Activated naive CD4-positive, alpha-beta T cell treated with anti-CD3 and anti-CD28 coated beads for 36 hours (primary cell): ENCODE measurements around the gene HIBADH. TPM values are rescaled to one million over a fixed set of nuclear protein-coding genes. Genes with fewer than 3 reads are reported as not detected.

Experiments
- CTCF ChIA-PET: fragments of 350-600 bp; sonication (Branson Sonifier 250); formaldehyde crosslinking; loops from one replicate; lab custom pipeline; 2021; ENCODE audit warnings: antibody characterized with exemption; lab: Charles Lee
- DNase-seq: peaks from one replicate; pipeline ENCODE4 v3.0.0-alpha.2; 2020
- H3K27ac Mint-ChIP-seq: one replicate; pipeline ENCODE4 v1.8.0; 2021; ENCODE audit warnings: mild to moderate bottlenecking, mixed read lengths
- H3K27me3 Mint-ChIP-seq: one replicate; pipeline ENCODE4 v1.8.0; 2021; ENCODE audit warnings: low read depth, mixed read lengths
- H3K36me3 Mint-ChIP-seq: one replicate; pipeline ENCODE4 v1.8.0; 2021; ENCODE audit warnings: low read depth, mixed read lengths
- H3K4me1 Mint-ChIP-seq: one replicate; pipeline ENCODE4 v1.8.0; 2021; ENCODE audit warnings: low read depth, mixed read lengths
- H3K4me3 Mint-ChIP-seq: one replicate; pipeline ENCODE4 v1.8.0; 2021; ENCODE audit warnings: mild to moderate bottlenecking, moderate library complexity, mixed read lengths
- H3K9me3 Mint-ChIP-seq: one replicate; pipeline ENCODE4 v1.8.0; 2021; ENCODE audit warnings: mixed read lengths
- intact Hi-C: fragments of 100-400 bp; cut with micrococcal nuclease; formaldehyde crosslinking; loops from one replicate; pipeline ENCODE4 v1.15.1; 2023
- total RNA-seq, 2 experiments: library from RNA; stranded (reverse); gene quantifications; one replicate each; pipeline ENCODE4 v1.2.3, GENCODE V29; 2021

HIBADH gene
- total RNA-seq, 2 experiments from 2014 or later: 20.8 to 22.5 TPM

DNA sequence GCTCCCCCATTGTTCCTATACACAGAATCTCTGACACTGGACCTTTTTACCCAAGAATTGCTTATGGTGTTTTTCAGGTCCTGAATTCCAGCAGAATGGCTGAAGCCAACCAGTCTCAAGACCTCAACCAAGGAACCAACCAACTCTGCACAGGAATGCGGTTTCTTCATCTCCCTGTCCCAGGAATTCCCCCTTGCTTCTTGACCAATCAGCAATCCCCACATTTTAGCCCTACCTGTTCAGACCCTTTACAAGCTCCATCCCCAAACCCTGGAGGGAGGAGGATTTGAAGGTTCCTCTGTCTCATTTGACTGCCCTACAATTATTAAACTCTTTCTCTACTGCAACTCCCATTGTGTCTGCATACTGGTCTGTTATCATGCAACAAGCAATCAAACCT is 35.5 kb downstream of the HIBADH start:
- DNase-seq: no peak
- Mint-ChIP-seq H3K36me3 (peaks cover 37% of the 10 kb centered on the region), H3K27ac (no peak overlapping the region), H3K9me3 (peaks cover 14% of the 10 kb centered on the region), H3K27me3 (no peaks in the 10 kb centered on the region), H3K4me3 (no peak overlapping the region), H3K4me1 (no peaks in the 10 kb centered on the region)
- CTCF ChIA-PET: interaction anchor here (0.9 kb wide), 1 partner anchor 15 kb away, joined by 3 read pairs; no protein-coding TSS in a partner anchor
- intact Hi-C loops: no loop called here

DNA sequence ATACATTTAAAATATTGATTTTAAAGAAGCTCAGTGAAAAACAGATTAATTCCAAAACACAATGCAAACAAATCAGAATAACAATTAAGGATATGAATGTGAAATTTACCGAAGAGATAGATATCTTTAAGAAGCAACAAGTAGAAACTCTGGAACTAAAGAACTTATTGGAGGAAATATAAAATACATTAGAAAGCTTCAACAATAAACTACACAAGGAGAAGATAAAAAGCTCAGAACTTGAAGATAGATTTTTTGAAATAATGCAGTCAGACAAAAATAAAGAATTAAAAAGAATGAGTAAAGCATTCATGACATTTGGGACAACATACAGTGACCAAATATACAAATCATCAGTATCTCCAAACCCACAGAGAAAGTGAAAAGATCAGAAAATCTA is 43.2 kb downstream of the HIBADH start:
- Mint-ChIP-seq H3K4me3 (no peak overlapping the region), H3K27me3 (no peaks in the 10 kb centered on the region), H3K36me3 (peaks cover 57% of the 10 kb centered on the region), H3K9me3 (peaks cover 43% of the 10 kb centered on the region), H3K4me1 (no peaks in the 10 kb centered on the region), H3K27ac (no peak overlapping the region)
- intact Hi-C loops: no loop called here
- no peak for DNase-seq
- CTCF ChIA-PET: interaction anchor here (1.1 kb wide), 1 partner anchor 13 kb away, joined by 3 read pairs; no protein-coding TSS in a partner anchor

DNA sequence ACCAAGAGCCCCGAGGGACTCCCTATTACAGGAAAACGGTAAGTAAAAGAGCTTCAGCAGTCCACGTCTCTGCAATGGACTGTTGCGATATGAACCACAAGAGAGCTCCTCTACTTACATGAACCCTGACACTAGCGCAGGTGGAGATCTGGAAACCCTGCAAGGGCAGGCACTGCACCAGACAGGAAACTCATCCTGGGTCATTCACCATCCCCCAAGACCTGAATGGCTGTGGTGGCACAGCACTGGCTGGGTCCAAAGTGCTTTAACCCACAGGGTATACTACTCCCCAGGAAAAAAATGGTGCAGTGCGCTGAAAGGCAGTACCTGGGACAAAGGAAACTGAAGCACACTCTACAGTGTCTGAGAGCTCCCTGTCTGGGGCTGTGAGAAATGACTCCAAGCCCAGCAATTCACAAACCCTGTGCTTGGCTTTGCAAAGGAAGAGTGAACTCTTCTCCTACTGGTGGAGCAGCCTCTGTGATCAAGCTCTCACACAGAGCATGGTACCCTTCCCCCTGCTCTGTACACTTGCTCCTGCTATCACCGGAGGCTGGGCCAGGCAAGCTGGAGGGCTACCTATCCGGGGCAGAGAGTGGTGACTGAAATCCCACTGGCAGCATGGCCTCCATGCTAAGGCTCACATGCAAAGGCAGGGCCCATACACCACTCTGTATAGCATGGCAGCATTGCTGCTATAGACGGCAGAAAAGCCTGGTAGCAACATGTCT is 44.9 kb downstream of the HIBADH start:
- H3K4me1 Mint-ChIP-seq: no peaks in the 10 kb centered on the region
- peaks cover 35% of the 10 kb centered on the region for H3K9me3 Mint-ChIP-seq
- H3K27me3 Mint-ChIP-seq: no peaks in the 10 kb centered on the region
- no peak for DNase-seq
- H3K27ac Mint-ChIP-seq: no peak overlapping the region
- CTCF ChIA-PET: interaction anchor here (1.4 kb wide), 1 partner anchor 12 kb away, joined by 4 read pairs; no protein-coding TSS in a partner anchor
- H3K4me3 Mint-ChIP-seq: no peak overlapping the region
- H3K36me3 Mint-ChIP-seq: peaks cover 44% of the 10 kb centered on the region
- intact Hi-C loops: no loop called here

DNA sequence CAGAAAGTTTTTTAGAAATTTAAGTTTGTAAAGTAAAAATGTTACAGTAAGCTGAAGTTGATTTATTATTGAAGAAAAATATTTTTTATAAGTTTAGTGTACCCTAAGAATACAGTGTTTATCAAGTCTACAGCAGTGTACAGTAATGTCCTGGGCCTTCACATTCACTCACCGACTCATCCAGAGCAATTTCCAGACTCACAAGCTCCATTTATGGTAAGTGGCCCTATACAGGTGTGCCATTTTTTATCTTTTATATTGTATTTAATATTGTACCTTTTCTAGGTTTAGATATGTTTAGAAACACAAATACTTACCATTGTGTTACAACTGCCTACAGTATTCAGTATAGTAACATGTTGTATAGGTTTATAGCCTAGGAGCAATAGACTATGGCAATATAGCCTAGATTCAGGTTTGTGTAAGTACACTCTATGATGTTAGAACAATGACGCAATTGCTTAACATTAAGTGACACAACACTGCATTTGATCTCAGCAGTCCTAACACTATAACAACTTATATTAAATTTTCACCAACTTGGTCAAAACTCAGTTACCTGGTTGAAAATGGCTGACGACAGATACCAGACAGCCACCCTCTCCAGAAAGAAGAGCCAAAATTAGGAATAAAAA is 45.7 kb downstream of the HIBADH start:
- DNase-seq: no peak
- Mint-ChIP-seq H3K4me1 (no peaks in the 10 kb centered on the region), H3K36me3 (peaks cover 37% of the 10 kb centered on the region), H3K4me3 (no peak overlapping the region), H3K27ac (no peak overlapping the region), H3K27me3 (no peaks in the 10 kb centered on the region), H3K9me3 (peaks cover 28% of the 10 kb centered on the region)
- intact Hi-C loops: no loop called here
- CTCF ChIA-PET: interaction anchor here (1.4 kb wide), 1 partner anchor 11 kb away, joined by 4 read pairs; no protein-coding TSS in a partner anchor

DNA sequence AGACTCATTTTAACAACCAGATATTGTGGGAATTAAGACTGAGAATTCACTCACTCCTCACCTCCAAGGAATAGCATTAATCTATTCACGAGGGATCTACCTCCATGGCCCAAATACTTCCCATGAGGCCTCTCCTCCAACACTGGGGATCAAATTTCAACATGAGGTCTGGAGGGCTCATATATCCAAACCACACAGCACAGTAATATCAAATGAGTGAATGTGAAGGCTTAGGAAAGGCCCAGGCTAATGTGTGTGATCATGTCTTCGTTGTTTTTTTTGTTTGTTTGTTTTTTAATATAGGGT is 46.5 kb downstream of the HIBADH start:
- Mint-ChIP-seq H3K36me3 (peaks cover 33% of the 10 kb centered on the region), H3K4me3 (no peak overlapping the region), H3K9me3 (peaks cover 24% of the 10 kb centered on the region), H3K27me3 (no peaks in the 10 kb centered on the region), H3K27ac (no peak overlapping the region), H3K4me1 (no peaks in the 10 kb centered on the region)
- no peak for DNase-seq
- CTCF ChIA-PET: no interaction called here
- intact Hi-C loops: no loop called here

DNA sequence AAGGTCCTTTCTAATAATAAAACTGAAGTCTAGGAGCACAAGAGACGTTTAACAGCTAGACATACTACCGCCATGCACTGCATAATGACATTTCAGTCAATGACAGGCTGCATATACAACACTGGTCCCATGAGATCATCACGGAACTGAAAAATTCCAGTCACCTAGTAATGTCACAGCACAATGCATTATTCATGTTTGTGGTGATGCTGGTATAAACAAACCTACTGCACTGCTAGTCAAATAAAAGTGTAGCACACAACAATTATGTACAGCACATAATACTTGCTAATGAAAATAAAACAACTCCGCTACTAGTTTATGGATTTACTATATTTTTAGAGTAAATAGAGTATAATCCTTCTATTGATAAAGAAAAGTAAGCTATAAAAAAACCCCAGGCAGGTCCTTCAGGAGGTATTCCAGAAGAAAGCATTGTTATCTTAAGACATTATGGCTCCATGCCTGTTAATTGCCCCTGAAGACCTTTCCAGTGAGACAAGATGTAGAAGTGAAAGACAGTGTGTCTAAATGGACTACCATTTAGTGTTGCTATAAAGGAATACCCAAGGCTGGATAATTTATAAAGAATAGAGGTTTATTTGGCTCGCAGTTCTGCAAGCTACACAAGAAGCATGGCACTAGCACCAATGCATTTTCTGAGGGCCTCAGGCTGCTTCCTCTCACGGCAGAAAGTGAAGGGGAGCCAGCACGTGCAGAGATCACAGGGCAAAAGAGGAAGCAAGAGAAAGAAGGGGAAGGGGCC is 47.1 kb downstream of the HIBADH start:
- CTCF ChIA-PET: no interaction called here
- H3K27me3 Mint-ChIP-seq: no peaks in the 10 kb centered on the region
- DNase-seq: no peak
- intact Hi-C loops: no loop called here
- H3K36me3 Mint-ChIP-seq: peaks cover 27% of the 10 kb centered on the region
- H3K4me1 Mint-ChIP-seq: no peaks in the 10 kb centered on the region
- no peak overlapping the region for H3K4me3 Mint-ChIP-seq
- no peak overlapping the region for H3K27ac Mint-ChIP-seq
- H3K9me3 Mint-ChIP-seq: peaks cover 19% of the 10 kb centered on the region

DNA sequence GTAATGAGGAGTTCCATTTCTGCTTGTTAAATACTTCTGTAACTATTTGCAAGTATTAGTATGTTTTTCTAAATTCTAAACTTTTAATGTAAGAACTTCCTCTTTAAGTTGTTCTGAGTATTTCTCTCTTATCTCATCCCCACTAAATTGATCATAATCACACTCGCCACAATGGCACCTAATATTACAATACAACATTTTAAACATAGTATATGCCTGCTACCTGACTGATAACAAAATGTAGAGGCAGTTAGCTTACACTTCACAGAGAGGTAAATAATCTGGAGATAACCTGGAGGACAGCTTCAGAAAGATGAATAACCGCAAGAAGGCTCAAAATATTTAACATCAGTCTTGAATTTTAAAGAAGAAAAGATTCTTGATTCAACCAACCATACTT is 48.6 kb downstream of the HIBADH start:
- CTCF ChIA-PET: no interaction called here
- Mint-ChIP-seq H3K27me3 (no peaks in the 10 kb centered on the region), H3K9me3 (peaks cover 6% of the 10 kb centered on the region), H3K36me3 (peaks cover 15% of the 10 kb centered on the region), H3K27ac (no peak overlapping the region), H3K4me1 (no peaks in the 10 kb centered on the region), H3K4me3 (no peak overlapping the region)
- intact Hi-C loops: no loop called here
- no peak for DNase-seq

DNA sequence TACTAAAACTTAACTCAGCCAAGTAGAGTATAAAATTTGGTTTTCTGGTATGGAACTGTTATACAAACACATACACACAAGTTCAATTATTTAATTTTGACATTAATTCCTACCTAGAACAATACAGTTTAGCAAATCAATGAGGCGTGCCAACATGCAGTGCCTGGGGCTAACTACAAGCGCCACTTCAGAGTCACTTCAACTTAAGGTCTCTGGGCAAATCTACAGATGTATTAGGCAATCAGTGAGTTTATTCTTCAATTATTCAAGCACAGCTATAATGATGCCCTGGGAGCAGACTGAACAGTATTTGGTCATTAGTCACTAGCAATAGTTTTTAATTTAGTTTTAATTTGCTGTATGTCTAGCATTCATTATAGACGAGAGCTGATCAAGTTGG is 51.6 kb downstream of the HIBADH start:
- Mint-ChIP-seq H3K36me3 (peaks cover 6% of the 10 kb centered on the region), H3K4me1 (no peaks in the 10 kb centered on the region), H3K9me3 (no peaks in the 10 kb centered on the region), H3K4me3 (no peak overlapping the region), H3K27me3 (no peaks in the 10 kb centered on the region), H3K27ac (no peak overlapping the region)
- no peak for DNase-seq
- CTCF ChIA-PET: no interaction called here
- intact Hi-C loops: no loop called here

DNA sequence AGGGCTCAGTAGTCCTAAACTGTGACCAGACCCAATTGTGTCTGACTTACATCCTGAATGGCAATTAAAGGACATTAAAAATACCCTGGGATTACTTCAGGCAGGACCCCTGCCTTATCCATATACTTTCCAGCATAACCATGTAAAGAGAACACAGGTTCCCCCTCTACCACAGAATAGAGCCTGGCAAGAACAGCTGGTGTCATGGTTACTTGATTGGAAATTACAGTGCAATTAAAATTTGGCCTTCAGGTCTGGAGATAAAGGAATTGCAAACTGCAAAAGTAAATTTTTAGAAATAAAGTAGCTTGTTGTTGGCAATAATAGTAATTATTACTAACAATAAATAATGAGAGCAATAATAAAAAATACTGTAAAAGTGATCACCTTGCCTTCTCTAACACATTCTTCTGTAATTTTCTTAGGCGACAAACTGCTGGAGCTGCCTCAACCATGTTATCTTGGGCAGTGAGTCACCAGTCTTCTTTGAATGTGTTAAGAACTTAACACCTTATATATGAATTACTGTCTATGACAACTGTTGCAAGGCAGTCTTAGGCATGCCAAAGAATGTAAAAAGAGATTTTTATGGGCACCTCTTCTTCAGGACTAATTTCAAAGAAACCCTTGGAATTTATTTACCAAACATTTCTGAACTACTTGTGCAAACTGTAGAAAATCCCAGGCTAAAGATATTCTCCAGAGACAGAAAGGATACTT is 53.7 kb downstream of the HIBADH start:
- no peak overlapping the region for H3K27ac Mint-ChIP-seq
- CTCF ChIA-PET: no interaction called here
- H3K4me1 Mint-ChIP-seq: no peaks in the 10 kb centered on the region

DNA sequence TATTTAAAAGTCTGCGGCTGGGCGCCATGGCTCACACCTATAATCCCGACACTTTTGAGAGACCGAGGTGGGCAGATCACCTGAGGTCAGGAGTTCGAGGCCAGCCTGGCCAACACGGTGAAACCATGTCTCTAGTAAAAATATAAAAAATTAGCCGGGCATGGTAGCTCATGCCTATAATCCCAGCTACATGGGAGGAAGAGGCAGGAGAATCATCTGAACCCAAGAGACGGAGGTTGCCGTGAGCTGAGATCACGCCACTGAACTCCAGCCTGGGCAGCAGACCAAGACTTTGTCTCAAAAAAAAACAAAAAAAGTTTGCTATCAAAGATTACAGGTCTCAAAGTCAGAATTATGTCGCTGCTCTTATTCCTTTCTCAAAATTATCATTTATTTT is 55.5 kb downstream of the HIBADH start:
- Mint-ChIP-seq H3K4me3 (no peak overlapping the region), H3K36me3 (peaks cover 1% of the 10 kb centered on the region), H3K9me3 (no peaks in the 10 kb centered on the region), H3K27ac (no peak overlapping the region), H3K4me1 (no peaks in the 10 kb centered on the region), H3K27me3 (no peaks in the 10 kb centered on the region)
- CTCF ChIA-PET: interaction anchor here (1.1 to 1.8 kb wide), 2 partner anchors 20 to 25 kb away, joined by 4 to 6 read pairs; no protein-coding TSS in a partner anchor
- intact Hi-C loops: no loop called here
- DNase-seq: no peak

More for the DNA sequence above, 53.7 kb downstream of the HIBADH start:
- DNase-seq: no peak
- H3K9me3 Mint-ChIP-seq: no peaks in the 10 kb centered on the region
- H3K4me3 Mint-ChIP-seq: no peak overlapping the region
- H3K36me3 Mint-ChIP-seq: peaks cover 1% of the 10 kb centered on the region
- intact Hi-C loops: no loop called here
- no peaks in the 10 kb centered on the region for H3K27me3 Mint-ChIP-seq

DNA sequence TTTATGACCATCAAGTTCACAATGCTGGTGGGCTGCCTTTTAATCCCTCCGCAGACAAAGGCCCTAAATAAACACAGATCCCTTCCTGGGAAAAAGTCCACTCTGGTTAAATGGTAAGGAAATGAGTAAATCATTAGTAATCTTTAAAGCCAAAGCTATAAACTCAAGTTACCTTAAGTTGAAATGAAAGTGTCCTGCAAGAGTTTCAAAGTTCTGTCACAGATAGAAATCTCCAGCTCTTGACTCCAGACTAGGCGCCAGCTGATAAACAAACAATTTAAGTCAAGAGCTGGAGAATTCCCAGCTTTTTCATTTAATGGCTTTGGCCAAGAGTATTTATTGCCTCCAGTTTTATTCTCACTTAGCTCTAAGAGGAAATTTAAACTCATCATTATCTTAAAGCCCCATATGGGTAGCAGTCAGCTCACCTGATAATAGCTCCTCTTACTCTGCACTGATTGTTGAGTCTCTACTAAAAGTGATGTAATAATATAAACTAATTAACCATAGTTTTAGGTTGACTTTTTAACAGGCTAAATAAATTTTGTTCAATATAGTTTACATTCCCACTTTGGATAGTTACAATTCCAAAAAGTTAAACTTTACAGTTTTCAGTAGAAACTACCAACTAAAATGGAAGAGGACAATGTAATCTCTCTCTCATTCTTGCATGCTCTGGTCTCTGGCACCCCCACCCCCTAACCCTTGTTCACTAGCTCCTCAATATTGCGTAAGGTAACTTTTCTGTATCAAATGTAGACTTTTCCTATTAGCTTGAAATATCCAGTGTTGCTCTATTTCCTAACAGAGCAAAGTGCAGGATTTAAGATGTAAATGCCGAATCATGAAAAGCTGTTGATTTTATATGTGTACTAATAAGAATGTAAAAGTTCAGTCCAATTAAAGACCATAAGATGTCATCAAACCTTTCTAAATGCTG is 56.1 kb downstream of the HIBADH start:
- Mint-ChIP-seq H3K27me3 (no peaks in the 10 kb centered on the region), H3K9me3 (no peaks in the 10 kb centered on the region), H3K36me3 (peaks cover 1% of the 10 kb centered on the region), H3K27ac (no peak overlapping the region), H3K4me3 (no peak overlapping the region), H3K4me1 (no peaks in the 10 kb centered on the region)
- DNase-seq: no peak
- CTCF ChIA-PET: interaction anchor here (0.6 to 1.8 kb wide), 9 partner anchors 9 to 411 kb away, joined by 3 to 6 read pairs (median 3); no protein-coding TSS in a partner anchor
- intact Hi-C loops: no loop called here
